ENCODE results near the gene PARVA. TPM values are rescaled to one million over a fixed set of nuclear protein-coding genes. Genes with fewer than 3 reads are reported as not detected.

Gene PARVA
- total RNA-seq, 1 donor from 2014 or later, result 15.0 TPM

DNA sequence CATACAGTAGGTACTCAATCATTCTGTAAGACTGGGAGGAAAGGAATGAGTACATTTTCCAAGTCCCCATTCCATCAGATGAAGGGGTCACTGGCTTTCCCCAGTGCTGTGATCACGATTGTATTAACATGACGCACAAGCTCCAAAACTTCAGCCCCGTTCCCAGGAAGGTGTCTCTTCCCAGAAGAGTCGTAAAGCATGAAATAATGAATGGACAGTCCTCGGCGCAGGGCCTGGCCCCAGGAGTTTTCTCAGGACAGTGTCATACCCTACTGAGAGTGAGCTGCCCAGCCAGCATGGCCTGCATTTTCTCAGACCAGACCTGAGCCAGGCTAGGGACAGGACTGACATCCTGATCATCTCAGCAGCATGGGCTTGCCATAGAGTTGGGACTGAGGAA is 80.7 kb downstream of the PARVA start:
- no peak for TF ChIP-seq CTCF (IDR thresholded peaks at IDR 0.05; ENCODE audit: partially characterized antibody, unreplicated experiment)
- H3K9me3 Mint-ChIP-seq (ENCODE audit: unreplicated experiment), result no peaks in the 10 kb centered on the region
- no peak for DNase-seq
- H3K36me3 Mint-ChIP-seq (ENCODE audit: unreplicated experiment), result peaks cover 5% of the 10 kb centered on the region
- H3K27ac Mint-ChIP-seq (ENCODE audit: unreplicated experiment), result no peak overlapping the region
- no peaks in the 10 kb centered on the region for H3K4me1 Mint-ChIP-seq (ENCODE audit: low read depth, unreplicated experiment)
- H3K27me3 Mint-ChIP-seq (ENCODE audit: unreplicated experiment), result no peaks in the 10 kb centered on the region
- H3K4me3 Mint-ChIP-seq (ENCODE audit: unreplicated experiment), result no peak overlapping the region

DNA sequence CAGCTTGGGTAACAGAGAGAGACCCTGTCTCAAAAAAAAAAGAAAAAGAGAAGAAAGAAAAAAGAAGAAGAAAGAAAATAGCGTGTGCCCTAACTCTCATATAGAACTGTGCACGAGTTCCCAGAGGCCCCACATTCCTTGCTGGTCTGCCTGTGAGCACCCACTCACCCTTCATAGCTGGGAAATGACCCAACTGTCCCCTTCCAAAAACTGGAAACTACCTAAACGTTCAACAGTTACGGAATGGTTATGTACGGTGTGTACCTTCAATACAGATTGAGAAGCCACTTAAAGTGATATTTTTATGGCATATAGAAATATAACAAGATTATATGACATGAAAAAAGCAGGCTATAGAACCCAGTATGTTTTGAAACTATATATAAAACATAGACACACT is 82.0 kb downstream of the PARVA start:
- no peak overlapping the region for H3K4me3 Mint-ChIP-seq (ENCODE audit: unreplicated experiment)
- no peaks in the 10 kb centered on the region for H3K4me1 Mint-ChIP-seq (ENCODE audit: low read depth, unreplicated experiment)
- no peaks in the 10 kb centered on the region for H3K9me3 Mint-ChIP-seq (ENCODE audit: unreplicated experiment)
- H3K36me3 Mint-ChIP-seq (ENCODE audit: unreplicated experiment), result peaks cover 7% of the 10 kb centered on the region
- H3K27ac Mint-ChIP-seq (ENCODE audit: unreplicated experiment), result no peak overlapping the region
- no peak for TF ChIP-seq CTCF (IDR thresholded peaks at IDR 0.05; ENCODE audit: partially characterized antibody, unreplicated experiment)
- H3K27me3 Mint-ChIP-seq (ENCODE audit: unreplicated experiment), result no peaks in the 10 kb centered on the region
- DNase-seq, result no peak

DNA sequence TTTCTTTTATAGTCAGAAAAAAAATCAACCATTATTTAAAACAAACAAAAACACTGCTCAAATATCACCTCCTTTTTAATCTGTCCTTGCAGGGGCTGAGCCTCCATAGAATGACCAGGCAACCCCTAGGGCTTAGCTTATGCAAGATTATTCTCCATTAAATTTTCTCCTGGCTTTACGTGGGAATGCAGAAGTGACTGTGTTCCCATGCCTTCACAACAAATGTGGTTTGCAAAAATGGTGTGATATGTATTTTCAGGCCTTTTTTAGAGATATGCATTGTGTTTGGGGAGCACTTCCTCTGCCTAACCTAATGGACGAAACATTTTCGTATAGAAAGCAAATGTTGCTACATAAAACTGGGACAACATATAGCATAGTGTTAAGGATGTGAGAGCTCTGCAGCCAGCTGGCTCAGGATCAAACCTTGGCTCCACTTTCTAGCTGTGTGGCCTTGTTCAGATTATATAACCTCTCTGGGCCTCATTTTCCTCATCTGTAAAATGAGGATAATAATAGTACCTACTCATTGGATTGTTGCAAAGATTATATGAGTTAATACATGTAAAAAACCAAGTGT is 82.6 kb downstream of the PARVA start:
- Mint-ChIP-seq H3K4me3 (ENCODE audit: unreplicated experiment) (no peak overlapping the region), H3K27ac (ENCODE audit: unreplicated experiment) (no peak overlapping the region), H3K9me3 (ENCODE audit: unreplicated experiment) (no peaks in the 10 kb centered on the region), H3K4me1 (ENCODE audit: low read depth, unreplicated experiment) (no peaks in the 10 kb centered on the region), H3K36me3 (ENCODE audit: unreplicated experiment) (peaks cover 8% of the 10 kb centered on the region), H3K27me3 (ENCODE audit: unreplicated experiment) (no peaks in the 10 kb centered on the region)
- DNase-seq, result no peak
- TF ChIP-seq CTCF (IDR thresholded peaks at IDR 0.05; ENCODE audit: partially characterized antibody, unreplicated experiment), result no peak

- no peak for DNase-seq
- H3K36me3 Mint-ChIP-seq (ENCODE audit: unreplicated experiment), result peaks cover 8% of the 10 kb centered on the region
- H3K4me1 Mint-ChIP-seq (ENCODE audit: low read depth, unreplicated experiment), result no peaks in the 10 kb centered on the region
- no peaks in the 10 kb centered on the region for H3K27me3 Mint-ChIP-seq (ENCODE audit: unreplicated experiment)
- H3K9me3 Mint-ChIP-seq (ENCODE audit: unreplicated experiment), result no peaks in the 10 kb centered on the region
- H3K27ac Mint-ChIP-seq (ENCODE audit: unreplicated experiment), result no peak overlapping the region
- TF ChIP-seq CTCF (IDR thresholded peaks at IDR 0.05; ENCODE audit: partially characterized antibody, unreplicated experiment), result no peak
- H3K4me3 Mint-ChIP-seq (ENCODE audit: unreplicated experiment), result no peak overlapping the region
Observed at GRCh38 chr11:12460466-12460865, 83.1 kb downstream of the PARVA start.

DNA sequence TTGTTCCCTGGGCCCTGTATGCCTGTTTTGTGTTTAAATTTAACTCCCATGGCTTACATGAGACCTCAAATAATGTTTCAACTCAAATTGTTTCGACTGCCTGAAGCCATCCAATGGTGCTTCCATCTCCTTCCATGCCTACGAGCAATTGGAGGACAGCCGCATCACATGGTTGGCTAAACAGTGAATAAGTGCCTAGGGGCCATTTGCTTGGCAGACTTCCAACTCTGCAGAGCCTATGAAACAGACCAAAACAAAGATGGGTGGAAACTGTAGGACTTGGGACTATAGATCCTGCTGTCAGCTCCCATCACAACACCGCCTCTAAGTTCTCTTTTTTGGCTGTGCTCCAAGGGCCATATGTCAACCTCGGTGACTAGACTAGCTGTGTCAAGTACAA is 84.1 kb downstream of the PARVA start:
- H3K27ac Mint-ChIP-seq (ENCODE audit: unreplicated experiment), result peak overlapping the region; percentile 53
- no peaks in the 10 kb centered on the region for H3K27me3 Mint-ChIP-seq (ENCODE audit: unreplicated experiment)
- no peak for TF ChIP-seq CTCF (IDR thresholded peaks at IDR 0.05; ENCODE audit: partially characterized antibody, unreplicated experiment)
- H3K9me3 Mint-ChIP-seq (ENCODE audit: unreplicated experiment), result no peaks in the 10 kb centered on the region
- no peak for DNase-seq
- peaks cover 8% of the 10 kb centered on the region for H3K36me3 Mint-ChIP-seq (ENCODE audit: unreplicated experiment)
- H3K4me1 Mint-ChIP-seq (ENCODE audit: low read depth, unreplicated experiment), result no peaks in the 10 kb centered on the region
- no peak overlapping the region for H3K4me3 Mint-ChIP-seq (ENCODE audit: unreplicated experiment)
